ENCODE data around the gene MCCC2.
"Not testable (repeated sequence)": the region's sequence is repeated elsewhere in the genome, so short reads cannot be mapped to it uniquely, and the experiment has no call there.

Gene MCCC2

GRCh38 chr5:71662381-71662780, 75.2 kb downstream of the MCCC2 start:
- FAIRE-seq (no peak), DNase-seq (ENCODE audit: low spot score) (no peak)

- no peak for DNase-seq (ENCODE audit: low spot score)
- no peak for FAIRE-seq
Measured at GRCh38 chr5:71663191-71663969, 76.2 kb downstream of the MCCC2 start.

- FAIRE-seq, result not testable (repeated sequence)
Measured at GRCh38 chr5:71664615-71665014, 77.5 kb downstream of the MCCC2 start.

GRCh38 chr5:71666321-71666720, 79.2 kb downstream of the MCCC2 start:
- no peak for DNase-seq (ENCODE audit: low spot score)
- FAIRE-seq, result no peak

More at GRCh38 chr5:71664615-71665014, 77.5 kb downstream of the MCCC2 start:
- not testable (repeated sequence) for DNase-seq (ENCODE audit: low spot score)

GRCh38 chr5:71677977-71678376, 90.8 kb downstream of the MCCC2 start:
- FAIRE-seq, result no peak
- DNase-seq (ENCODE audit: low spot score), result no peak

GRCh38 chr5:71679714-71680113, 92.6 kb downstream of the MCCC2 start:
- no peak for DNase-seq (ENCODE audit: low spot score)
- no peak for FAIRE-seq

GRCh38 chr5:71680510-71680909, 93.4 kb downstream of the MCCC2 start:
- FAIRE-seq (no peak), DNase-seq (ENCODE audit: low spot score) (no peak)

- DNase-seq (ENCODE audit: low spot score) (peak; percentile 4), FAIRE-seq (no peak)
Measured at GRCh38 chr5:71681296-71681695, 94.2 kb downstream of the MCCC2 start.

GRCh38 chr5:71684309-71684708, 97.2 kb downstream of the MCCC2 start:
- FAIRE-seq, result no peak
- no peak for DNase-seq (ENCODE audit: low spot score)

- no peak for FAIRE-seq
- DNase-seq (ENCODE audit: low spot score), result no peak
Measured at GRCh38 chr5:71693828-71694427, 106.8 kb downstream of the MCCC2 start.

- FAIRE-seq, result no peak
Measured at GRCh38 chr5:71695071-71695470, 107.9 kb downstream of the MCCC2 start.

GRCh38 chr5:71695595-71695994, 108.5 kb downstream of the MCCC2 start:
- DNase-seq (ENCODE audit: low spot score) (no peak), FAIRE-seq (no peak)

More at GRCh38 chr5:71695071-71695470, 107.9 kb downstream of the MCCC2 start:
- DNase-seq (ENCODE audit: low spot score), result no peak

GRCh38 chr5:71697967-71698366, 110.8 kb downstream of the MCCC2 start:
- FAIRE-seq, result no peak
- no peak for DNase-seq (ENCODE audit: low spot score)

GRCh38 chr5:71699233-71699632, 112.1 kb downstream of the MCCC2 start:
- no peak for FAIRE-seq
- no peak for DNase-seq (ENCODE audit: low spot score)

GRCh38 chr5:71699751-71700150, 112.6 kb downstream of the MCCC2 start:
- DNase-seq (ENCODE audit: low spot score), result no peak
- FAIRE-seq, result no peak

- no peak for FAIRE-seq
Measured at GRCh38 chr5:71700803-71701202, 113.7 kb downstream of the MCCC2 start.

GRCh38 chr5:71701407-71701806, 114.3 kb downstream of the MCCC2 start:
- DNase-seq (ENCODE audit: low spot score) (no peak), FAIRE-seq (no peak)

More at GRCh38 chr5:71700803-71701202, 113.7 kb downstream of the MCCC2 start:
- no peak for DNase-seq (ENCODE audit: low spot score)

- FAIRE-seq, result no peak
Measured at GRCh38 chr5:71703941-71704340, 116.8 kb downstream of the MCCC2 start.

GRCh38 chr5:71705421-71705820, 118.3 kb downstream of the MCCC2 start:
- FAIRE-seq, result no peak
- no peak for DNase-seq (ENCODE audit: low spot score)

More at GRCh38 chr5:71703941-71704340, 116.8 kb downstream of the MCCC2 start:
- DNase-seq (ENCODE audit: low spot score), result no peak

GRCh38 chr5:71706906-71707305, 119.8 kb downstream of the MCCC2 start:
- no peak for DNase-seq (ENCODE audit: low spot score)
- FAIRE-seq, result no peak

All from RCC 7860 (cell line).